Measurements from ENCODE around the gene CLDN20.
"Not testable (repeated sequence)": the region's sequence is repeated elsewhere in the genome, so short reads cannot be mapped to it uniquely, and the experiment has no call there.

Gene CLDN20

GRCh38 chr6:155245831-155246230 lies 18.0 kb upstream of the CLDN20 start:
- no peak for DNase-seq

DNA sequence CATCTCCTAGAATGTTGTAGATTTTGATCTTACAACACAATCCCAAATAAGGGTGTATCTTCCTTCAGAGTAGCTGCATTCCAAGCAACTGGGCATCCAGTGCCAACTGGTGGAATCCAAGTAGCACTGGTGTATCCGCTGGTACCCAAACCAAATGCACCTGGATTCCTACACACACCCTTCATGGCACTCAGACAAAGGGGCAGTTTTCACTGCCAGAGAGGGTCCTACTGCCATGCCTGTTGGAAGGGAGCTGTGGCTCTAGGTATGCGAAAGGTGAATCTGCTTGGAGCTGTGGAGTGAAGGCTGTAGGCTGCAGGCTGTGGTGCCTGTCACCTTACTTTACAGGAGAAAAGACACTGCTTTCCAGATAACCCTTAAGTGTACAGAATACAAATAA lies 17.0 kb upstream of the CLDN20 start:
- no peak for DNase-seq

- DNase-seq, result no peak
These were observed 16.2 kb upstream of the CLDN20 start for GRCh38 chr6:155247618-155248007.

DNA sequence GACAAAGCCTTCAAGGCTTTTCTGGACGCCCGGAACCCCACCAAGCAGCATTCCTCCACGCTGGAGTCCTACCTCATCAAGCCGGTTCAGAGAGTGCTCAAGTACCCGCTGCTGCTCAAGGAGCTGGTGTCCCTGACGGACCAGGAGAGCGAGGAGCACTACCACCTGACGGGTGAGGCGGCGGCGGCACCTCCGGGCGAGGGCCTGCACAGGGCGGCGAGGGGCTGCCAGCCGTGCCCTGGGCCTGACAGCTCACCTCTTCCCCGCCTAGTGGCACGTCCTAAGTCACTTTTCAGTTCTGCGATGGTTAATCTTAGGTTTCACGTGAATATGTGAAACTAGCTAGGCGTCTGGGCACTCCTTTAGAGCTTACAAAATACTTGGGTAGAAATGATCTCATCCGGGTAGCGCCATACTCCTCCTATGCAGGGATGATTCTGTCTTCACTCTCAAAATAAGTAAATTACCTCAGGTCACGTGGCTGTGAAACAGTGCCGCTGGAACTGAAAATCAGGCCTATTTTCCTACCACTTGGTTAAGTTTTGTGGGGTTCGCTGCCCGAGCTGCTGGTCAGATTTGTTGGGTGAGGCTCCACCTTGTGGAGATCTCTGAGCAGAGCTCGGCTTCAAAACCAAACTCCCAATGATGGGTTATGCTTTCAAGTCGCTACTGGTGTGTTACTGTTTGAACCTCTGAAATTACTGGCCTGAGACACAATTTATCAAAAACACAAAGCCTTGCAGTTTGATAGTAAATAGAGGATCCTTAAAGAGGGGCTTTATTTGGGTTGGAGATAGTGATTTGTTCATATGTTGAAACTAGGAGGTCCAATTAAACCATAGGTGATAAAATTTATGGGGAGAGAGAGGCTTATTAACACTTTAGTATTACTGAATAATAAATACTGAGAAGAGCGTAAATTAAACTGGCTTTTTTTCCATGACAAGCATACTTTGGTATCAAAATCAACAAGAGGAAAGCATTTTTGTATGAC lies 15.5 kb upstream of the CLDN20 start:
- no peak for DNase-seq

DNA sequence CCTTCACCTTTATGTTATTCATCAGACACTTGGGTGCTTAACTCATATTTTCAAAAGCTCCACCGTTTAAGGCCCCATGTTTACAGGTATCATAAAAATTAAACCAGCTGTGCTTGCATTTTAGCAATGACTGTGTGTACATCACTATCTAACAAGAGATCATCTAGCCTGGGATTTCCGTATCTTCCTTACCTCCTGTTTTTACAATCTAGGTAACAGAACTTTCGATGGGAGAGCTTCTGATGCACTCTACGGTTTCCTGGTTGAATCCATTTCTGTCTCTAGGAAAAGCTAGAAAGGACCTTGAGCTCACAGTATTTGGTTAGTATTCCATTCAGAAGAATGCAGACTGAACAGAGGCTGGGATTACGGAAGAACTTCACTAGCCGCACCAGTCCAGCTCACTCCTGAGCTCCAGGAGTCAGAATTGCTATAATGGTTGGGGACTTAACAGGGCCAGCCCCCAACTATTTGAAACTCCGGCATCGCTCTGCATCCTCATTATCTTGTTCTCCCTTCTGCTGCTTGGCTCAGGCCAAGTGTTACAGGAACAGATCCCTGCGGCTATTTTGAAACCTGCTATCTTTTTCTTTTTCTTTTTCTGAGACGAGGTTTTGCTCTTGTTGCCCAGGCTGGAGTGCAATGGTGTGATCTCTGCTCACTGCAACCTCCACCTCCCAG lies 13.0 kb upstream of the CLDN20 start:
- DNase-seq, result no peak

DNA sequence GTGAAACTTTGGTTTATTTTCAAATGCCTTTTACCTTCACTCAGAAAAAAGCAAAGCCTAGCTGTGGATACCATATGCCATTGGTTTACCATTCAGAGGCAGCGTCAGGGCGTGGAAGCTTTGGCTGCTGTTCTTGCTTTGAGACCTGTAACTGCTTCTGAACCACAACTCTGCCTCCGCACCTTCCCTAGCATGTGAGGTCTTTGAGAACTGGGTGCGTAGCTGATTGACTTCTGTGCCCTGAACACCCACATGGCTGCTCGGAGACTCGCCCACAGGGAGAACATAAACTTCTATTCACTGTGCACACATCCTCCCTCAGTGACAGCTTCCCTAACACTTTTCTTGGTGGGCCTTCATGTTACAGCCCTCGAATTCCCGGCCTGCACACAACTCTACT lies 11.2 kb upstream of the CLDN20 start:
- DNase-seq, result no peak

DNA sequence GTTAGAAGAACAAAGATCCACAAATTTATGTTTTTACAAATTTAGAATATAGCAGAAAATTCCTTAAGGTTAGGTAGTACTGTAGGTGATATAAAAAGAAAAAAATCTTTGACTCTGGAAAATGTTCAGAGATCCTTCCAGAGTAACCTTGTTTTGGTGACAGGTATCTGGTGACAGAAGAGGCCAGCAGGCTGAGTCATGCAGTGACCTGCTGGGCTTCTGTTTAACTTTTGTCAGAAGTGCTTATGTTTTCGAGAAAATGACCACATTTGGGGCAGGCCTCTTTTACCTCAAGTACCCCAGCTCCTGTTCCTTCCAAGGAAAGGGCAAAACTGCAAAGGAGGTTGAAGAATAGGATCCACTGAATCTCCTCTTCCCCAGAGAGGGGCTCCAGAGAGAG lies 10.5 kb upstream of the CLDN20 start:
- no peak for DNase-seq

DNA sequence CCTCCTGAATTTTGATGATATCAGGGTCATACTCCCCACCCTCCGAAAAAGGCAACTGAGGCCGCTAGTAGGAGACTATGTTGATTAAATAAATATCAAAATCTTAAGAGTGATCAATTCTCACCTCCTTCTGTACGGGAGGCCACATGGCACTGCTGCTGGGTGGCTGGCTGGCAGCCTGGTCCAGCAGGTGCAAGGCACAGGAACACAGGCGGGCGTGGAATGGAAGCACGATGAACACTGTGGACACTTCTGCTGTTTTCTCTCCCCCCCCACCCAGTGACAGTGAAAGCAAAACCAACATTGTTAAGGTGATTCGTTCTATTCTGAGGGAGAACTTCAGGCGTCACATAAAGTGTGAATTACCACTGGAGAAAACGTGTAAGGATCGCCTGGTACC lies 9.7 kb upstream of the CLDN20 start:
- DNase-seq, result peak; percentile 48

- DNase-seq, result no peak
These were observed 7.6 kb upstream of the CLDN20 start for GRCh38 chr6:155256122-155256795.

- no peak for DNase-seq
These were observed 6.0 kb upstream of the CLDN20 start for GRCh38 chr6:155257796-155258195.

- no peak for DNase-seq
These were observed 4.6 kb upstream of the CLDN20 start for GRCh38 chr6:155259204-155259603.

- no peak for DNase-seq
These were observed 3.9 kb upstream of the CLDN20 start for GRCh38 chr6:155259897-155260296.

- no peak for DNase-seq
These were observed 3.1 kb upstream of the CLDN20 start for GRCh38 chr6:155260686-155261085.

GRCh38 chr6:155261111-155261900 lies 2.5 kb upstream of the CLDN20 start:
- no peak for DNase-seq

DNA sequence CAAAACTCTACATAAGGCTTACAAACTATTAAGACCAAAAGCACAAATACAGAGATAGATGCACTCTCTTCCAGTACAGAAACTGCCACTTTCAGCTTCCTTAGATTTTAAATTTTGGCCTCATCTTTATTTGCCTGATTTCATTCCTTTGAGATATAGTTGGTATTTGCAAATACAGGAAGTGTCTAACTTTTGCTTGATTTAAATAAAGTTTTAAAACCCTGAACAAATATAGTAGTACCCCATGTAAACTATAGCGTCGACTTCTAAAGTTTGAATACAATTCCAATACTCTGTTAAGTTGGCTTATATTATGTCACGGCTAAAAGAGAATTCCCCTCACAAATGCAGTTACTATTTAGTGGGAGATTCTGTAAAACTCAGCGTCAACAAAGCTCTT lies 1.2 kb upstream of the CLDN20 start:
- DNase-seq, result no peak

GRCh38 chr6:155264693-155265320 lies 994 bp downstream of the CLDN20 start:
- DNase-seq, result no peak

- no peak for DNase-seq
These were observed 2.2 kb downstream of the CLDN20 start for GRCh38 chr6:155265843-155266535.

DNA sequence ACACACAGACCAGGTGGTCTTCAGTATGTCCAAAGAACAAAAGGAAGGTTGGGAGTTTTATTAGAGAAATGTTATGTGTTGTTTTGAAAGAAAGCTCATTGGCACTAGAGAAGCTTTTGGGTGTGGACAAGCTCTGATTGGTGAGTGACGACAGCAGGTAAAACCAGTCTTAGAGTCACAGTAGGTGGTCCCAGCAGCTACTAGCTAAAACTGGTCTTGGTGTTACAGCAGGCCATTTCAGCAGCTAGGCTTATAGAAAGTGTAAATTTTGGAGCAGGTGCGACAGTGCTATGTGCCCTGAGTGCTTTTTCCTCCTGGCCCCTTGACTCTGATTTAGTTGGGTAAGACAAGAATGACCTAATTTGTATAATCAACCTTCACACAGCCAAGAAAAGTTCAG lies 3.6 kb downstream of the CLDN20 start:
- DNase-seq, result no peak

- not testable (repeated sequence) for DNase-seq
These were observed 4.5 kb downstream of the CLDN20 start for GRCh38 chr6:155268088-155268867.

- DNase-seq, result no peak
These were observed 6.0 kb downstream of the CLDN20 start for GRCh38 chr6:155269765-155270164.

DNA sequence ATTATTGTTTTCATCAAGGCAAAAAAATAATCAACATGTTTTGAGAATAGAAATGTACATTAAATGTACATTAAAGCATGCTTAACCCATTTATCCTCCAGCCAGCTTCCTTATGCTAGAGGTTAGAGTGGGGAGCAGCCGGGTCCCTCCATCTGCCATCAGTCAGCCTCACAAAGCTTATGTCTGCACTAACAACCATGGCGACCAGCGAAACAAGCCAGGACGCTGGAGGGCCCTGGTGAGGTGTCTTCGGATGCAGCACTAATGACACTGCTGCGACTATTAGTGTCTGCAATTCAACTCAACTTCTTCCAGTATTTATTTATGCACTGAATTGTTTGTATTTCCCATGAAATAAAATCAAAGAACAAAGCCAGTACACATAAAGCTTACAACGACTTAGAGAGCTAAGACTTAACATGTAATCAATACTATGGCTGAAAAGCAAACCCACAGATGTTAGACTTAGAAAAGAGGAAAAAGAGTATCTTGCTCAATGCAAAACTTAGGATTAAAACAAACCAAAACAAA lies 6.8 kb downstream of the CLDN20 start:
- DNase-seq, result no peak
